ENCODE measurements around the gene LPCAT1.

The LPCAT1 gene

DNA sequence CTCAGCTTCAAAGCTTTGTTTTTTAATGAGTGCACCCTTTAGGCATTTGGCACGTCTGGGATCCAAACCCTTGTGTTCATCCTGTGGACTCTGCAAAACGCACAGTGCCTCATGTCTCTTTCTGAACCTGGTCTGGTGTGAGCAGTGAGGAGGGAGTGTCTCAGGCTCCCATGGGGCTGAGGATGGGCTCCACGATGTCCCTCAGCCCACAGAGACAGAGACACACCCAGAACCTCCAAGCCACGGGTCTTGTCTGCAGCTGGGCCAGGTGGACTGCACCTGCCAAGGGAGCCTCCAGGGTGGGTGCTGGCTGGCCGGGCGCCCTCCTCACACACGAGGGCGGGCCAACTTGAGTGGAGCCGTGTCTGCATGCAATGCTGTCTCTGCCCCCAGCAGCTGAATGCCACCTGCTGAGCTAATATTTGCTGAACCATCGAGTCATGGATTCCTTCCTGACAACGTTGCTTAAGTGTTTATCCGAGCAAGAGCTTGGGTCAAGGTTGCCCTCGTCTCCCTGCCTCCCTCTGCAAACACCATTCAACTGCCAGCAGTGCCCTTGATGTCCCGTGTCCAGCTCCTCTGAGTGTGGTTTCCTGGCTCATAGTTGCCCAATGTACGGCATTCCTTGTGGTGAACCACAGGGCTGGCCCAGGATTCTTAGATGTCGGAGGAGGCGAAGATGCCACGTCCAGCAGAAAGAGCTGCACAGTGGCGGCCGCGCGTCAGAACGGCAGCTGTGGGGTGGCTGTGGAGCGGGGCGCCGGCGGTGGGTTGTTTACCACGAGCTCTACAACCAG lies 31.4 kb upstream of the LPCAT1 start:
- no peak for DNase-seq (ENCODE audit: low read depth in 2 of 2)

GRCh38 chr5:1554410-1554967 lies 30.7 kb upstream of the LPCAT1 start:
- DNase-seq (ENCODE audit: low read depth in 2 of 2), result no peak

DNA sequence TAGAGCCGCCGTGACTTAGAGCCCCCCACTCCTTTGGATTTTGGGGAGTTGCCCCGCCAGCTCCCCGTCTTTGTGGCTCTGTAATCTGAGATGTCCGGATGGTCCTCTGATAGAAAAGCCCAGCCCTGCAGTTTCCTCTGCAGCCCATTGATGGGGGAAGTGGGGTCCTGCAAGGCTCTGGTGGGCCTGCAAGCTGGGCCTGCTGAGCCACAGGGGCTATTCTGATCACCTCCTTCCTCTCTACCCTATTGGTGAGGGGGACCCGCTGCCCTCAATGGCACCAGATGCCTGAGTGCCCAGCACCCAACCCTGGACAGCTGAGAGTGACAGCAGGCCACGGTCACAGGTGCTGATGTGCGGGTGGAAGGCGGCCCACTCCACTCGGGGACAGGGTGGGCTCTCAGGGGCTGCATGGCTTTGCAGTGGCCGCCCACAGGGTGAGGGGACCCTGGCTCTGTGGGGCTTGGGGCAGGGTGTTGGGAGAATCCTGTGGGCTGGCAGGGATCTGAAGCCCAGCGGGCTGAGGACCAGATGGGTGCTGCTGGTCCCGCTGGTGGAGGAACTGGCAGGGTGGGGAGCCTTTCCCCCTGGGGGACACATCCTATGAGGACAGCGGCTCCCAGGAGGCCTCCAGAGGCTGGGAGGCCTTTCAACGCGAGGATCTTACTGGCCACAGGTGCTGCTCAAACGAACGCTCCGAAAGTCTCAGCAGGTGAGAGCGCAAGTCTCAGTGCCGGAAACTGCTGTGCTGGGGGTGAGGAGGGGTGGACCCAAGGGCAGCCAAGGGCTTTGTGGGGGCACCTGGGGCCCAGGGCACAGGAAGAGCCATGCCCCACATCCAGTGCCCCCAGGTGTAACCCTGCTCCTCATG lies 30.0 kb upstream of the LPCAT1 start:
- no peak for DNase-seq (ENCODE audit: low read depth in 2 of 2)

DNA sequence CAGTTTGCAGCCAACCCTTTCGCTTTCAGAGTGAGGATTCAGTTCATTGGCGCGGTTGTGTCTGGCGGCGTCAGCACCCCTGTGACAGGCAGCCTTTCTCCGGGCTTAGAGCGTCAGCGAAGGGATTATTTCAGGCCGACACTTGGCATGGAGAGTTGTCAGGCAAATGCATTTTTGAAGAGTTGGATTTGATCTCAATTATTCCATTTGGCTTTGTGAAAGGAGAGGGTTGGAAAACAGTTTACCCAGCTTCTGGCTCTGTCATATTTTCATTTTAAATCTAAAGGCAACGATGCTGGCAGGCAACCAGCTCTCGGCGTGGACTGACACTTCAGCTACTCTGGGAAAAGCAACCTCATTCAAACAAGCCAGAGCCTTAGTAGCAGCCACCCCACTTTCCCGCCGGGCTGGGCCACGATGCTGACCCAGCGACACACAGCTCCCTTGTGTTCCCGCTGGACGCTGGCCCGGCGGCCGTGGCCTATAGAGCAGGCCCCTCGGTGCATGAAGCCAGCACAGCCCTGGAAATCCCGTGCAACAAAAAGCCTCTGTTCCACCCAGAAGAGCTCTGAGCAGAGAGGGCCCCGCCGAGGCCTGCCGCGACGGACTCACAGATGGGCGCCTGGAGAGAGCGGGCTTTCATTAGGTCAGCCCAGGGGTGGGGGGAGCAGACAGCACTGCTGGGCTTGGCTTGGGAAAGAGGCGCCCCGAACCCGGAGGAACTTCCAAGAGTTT lies 28.9 kb upstream of the LPCAT1 start:
- DNase-seq (ENCODE audit: low read depth in 2 of 2), result no peak

DNA sequence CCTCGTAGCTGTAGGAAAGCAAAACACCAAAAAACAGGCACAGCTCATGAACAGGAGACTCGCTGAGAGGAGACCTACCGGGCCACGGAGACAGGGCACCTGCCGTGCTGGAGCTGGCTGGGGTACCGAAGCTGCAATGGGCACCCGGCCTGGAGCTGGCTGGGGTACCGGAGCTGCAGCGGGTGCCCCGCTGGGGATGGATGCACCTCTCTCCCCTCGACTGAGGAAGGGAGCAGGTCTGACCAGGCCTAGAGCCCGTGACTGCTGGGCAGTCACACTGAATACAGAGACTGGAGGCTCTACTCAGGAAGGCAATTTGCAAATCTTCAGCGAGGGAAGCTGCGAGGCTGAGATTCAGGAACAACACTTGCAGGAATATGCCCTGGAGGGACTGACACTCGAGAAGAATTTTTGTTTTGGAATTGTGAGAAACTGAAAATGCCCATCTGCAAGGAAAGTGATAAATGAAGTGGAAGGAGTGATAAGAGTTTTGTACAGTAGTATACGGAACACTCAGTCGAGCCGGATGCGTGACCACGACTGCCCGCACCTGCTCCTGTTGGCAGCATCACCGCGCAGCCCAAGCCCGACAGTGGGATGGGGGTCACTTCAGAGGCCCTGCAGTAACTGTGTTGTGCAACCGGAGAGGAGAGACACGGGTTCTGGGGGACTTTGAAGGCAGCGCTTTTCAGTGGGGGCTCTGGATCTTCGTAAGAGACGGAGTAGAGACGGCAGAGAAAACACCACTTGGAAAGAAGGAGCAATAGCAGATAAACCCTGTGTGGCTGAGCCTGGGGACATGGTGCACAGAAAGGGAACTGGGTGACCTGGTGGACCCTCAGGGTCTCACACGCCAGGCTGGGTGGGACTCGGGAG lies 27.9 kb upstream of the LPCAT1 start:
- no peak for DNase-seq (ENCODE audit: low read depth in 2 of 2)

DNA sequence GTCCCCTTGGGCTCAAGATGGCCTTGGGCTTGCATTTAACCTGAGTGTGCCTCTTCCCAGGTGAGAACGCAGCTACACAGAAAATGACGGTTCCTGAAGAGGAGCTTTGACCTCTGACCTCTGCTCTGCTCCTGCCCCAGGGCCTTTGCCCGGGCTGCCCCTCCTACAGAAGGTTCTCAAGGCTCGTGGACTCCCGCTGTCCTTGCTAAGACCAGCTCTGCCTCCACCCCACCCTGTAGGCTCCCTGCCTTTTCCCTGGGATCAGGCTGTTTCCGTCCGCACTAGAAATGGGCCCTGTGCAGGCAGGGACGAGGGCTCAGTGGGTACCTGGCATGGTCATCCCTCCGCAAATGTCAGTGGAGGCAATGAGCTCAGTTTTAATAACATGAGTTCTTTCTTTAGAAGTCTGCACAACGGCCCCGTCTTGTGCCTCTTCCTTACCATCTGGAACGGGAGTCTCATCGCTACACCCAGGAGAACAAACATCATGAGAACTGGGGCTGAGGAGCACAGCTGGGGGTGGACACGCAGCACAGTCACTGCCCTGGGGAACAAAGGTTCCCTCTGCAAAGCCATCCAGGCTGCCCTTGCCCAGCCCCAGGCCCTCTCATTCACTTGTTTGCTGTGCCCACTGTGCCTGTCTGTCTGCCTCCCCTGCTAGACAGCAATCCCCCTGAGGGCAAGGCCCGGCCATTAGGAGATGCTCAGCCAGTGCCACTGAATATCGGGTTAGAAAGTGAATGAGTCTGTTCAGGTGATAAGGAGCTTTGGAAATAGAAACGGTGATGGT lies 26.7 kb upstream of the LPCAT1 start:
- DNase-seq (ENCODE audit: low read depth in 2 of 2), result no peak

GRCh38 chr5:1549475-1550030 lies 25.8 kb upstream of the LPCAT1 start:
- no peak for DNase-seq (ENCODE audit: low read depth in 2 of 2)

DNA sequence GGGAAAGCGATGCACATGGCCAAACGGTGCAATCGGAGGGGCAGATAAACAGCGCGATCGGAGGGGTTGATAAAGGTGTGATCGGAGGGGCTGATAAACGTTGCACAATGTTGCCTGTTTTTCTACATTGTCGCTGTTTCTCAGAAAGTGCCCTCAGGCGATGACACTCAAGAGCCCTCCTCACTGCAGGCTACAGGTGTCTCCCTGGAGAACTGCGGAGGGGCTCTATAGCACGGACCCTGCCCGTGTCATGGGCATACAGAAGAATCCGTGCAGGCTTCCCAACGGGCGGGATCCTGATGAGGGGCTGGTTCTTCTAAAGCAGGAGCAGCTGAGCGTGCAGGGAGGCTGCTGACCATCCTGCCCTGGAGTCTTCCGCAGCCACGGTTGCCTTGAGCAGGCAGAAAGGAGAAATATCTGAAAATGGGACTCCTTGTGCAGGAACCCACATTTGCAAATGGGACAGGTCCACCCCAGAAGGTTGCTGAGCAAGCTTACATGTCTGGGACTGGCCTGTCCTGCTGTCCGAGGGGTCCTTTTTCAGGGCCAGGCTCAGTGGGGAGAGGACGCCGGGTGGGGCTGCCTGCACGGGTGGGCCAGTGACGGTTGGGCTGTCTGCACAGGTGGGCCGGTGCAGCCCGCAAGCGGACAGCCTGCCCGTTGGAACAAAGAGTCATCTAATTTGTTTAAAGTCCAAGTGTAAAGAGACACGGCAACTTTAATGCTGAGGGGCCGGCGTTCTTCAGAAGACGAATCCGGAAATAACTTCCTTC lies 25.1 kb upstream of the LPCAT1 start:
- no peak for DNase-seq (ENCODE audit: low read depth in 2 of 2)

DNA sequence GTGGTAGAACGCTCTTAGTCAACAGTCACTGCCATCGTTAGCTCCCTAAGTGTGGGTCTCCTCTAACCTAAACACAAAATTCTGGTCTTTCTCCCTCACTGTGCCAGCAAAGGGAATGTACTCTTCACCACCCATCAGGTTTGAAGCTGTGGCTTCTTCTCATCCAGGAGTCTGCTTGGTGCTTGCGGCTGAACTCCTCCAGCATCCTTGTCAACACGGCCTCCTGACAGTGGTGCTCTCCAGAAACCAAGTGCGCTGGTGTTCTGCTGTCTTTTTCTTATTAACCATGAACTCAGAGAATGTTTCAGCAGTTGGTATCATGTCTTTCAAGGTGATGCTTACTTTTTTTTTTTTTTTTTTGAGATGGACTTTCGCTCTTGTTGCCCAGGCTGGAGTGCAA lies 23.9 kb upstream of the LPCAT1 start:
- DNase-seq (ENCODE audit: low read depth in 2 of 2), result no peak

GRCh38 chr5:1547236-1547635 lies 23.5 kb upstream of the LPCAT1 start:
- DNase-seq (ENCODE audit: low read depth in 2 of 2), result no peak

GRCh38 chr5:1546556-1546955 lies 22.8 kb upstream of the LPCAT1 start:
- DNase-seq (ENCODE audit: low read depth in 2 of 2), result no peak

DNA sequence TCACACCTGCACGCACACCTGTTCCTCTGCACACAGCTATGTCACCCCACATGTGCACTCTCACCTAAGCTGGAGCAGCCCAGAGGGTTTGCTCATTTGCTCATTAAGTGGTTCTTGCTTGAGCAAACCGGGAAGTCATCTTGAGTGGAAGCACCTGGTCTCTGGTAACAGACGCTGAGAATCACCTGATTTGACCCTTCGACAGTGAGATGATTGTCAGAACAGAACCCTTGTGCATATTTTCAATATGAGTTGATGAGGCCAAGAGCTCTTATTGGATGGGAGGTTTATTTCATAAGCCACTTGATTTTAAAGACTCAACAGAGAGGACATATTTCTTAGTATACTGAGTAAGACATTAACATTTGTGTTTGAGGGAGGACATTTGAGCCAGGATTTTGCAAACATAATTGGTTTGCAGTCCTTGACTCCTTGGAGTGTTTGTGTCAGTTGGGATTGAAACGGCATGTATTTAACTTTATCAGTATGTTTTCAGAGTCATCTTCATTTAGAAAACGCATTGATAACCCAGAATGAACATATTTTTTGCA lies 22.1 kb upstream of the LPCAT1 start:
- DNase-seq (ENCODE audit: low read depth in 2 of 2), result no peak

GRCh38 chr5:1545126-1545804 lies 21.5 kb upstream of the LPCAT1 start:
- DNase-seq (ENCODE audit: low read depth in 2 of 2), result no peak

GRCh38 chr5:1544294-1544961 lies 20.7 kb upstream of the LPCAT1 start:
- DNase-seq (ENCODE audit: low read depth in 2 of 2), result no peak

DNA sequence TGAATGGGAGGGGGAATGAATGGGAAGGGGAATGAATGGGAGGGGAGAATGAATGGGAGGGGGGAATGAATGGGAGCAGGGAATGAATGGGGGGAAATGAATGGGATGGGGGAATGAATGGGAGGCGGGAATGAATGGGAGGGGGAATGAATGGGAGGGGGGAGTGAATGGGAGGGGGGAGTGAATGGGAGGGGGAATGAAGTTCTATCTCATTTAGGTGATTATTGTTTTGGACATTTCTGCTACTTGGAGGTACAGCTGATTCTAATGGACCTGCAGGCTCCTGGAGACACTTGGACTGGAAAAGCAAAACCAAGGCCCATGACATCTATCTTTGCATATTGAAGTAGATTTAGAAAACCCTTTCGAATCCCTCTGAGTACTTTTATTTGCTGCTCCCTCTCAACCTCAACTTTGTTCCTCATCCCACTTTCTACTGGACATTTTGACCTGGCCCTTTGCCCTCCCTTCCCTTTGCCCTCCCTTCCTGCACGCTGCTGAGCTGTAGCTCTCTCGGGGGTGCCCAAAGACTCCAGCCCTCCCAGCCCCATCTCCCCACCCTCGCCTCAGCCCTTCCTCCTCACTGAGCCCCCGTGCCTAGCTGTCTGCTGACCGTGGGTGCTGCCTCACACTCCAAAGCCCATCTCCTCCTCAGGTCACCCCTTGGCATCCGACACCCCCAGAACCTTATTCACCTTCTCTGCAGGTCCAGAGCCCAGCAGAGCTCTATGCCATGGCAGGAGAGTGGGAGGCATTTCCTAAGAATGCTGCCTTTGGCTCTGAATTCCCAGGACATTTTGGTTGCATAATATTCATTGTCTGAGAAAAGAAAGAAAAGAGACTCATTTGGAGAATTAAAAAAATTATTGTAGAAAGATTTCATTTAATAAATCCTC lies 19.9 kb upstream of the LPCAT1 start:
- no peak for DNase-seq (ENCODE audit: low read depth in 2 of 2)

DNA sequence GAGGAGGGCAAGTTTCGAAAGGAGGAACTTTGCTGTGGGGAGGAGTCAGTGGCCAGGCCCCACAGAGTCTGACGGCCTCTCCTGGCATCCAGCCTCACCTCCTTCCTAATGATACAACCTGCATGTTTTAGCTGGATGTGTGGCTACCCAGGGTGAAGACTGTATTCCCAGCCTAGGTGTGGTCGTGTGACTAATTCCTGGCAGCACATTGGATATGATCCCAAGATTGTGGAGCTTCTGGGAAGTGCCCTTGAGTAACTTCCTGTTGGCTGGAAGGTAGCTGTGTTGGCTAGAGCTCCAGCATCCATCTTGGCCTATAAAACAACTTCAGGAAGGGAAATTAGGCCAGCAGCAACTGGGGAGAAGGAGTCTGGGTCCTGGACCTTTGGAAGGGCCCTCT lies 19.0 kb upstream of the LPCAT1 start:
- DNase-seq (ENCODE audit: low read depth in 2 of 2), result no peak

Data from stimulated activated CD8-positive, alpha-beta memory T cell treated with anti-CD3 and anti-CD28 coated beads, Interleukin-7, amount 100 ng/mL, for 1 hour (primary cell).